Liver (tissue), 9 donors: ENCODE results near the gene AMPH. TPM values are rescaled to one million over a fixed set of nuclear protein-coding genes. Genes with fewer than 3 reads are reported as not detected.

Experiments used
- DNase-seq: peaks from one replicate; pipeline ENCODE4 v3.0.0-alpha.2; 2017; ENCODE audit warnings: low spot score
- H3K27ac ChIP-seq, 2 donors: one replicate each; pipeline ENCODE4 v1.7.0; 2013; ENCODE audit warnings: inconsistent platforms in 2 of 2, low read length in 2 of 2, control low read depth in 1 of 2, low read depth in 1 of 2, mild to moderate bottlenecking in 1 of 2
- H3K27me3 ChIP-seq, 4 donors: one replicate each; pipeline versions ENCODE4 v1.6.1 to v1.7.0; 2013; ENCODE audit warnings: low read length in 3 of 4, inconsistent platforms in 1 of 4, mild to moderate bottlenecking in 1 of 4, moderate library complexity in 1 of 4; ENCODE audit not compliant: control insufficient read depth in 4 of 4, insufficient read depth in 4 of 4
- H3K36me3 ChIP-seq, 4 donors: one replicate each; pipeline versions ENCODE4 v1.6.1 to v1.7.0; 2013; ENCODE audit warnings: low read length in 3 of 4, mild to moderate bottlenecking in 3 of 4, low read depth in 1 of 4, moderate library complexity in 1 of 4; ENCODE audit not compliant: control insufficient read depth in 4 of 4, insufficient read depth in 3 of 4
- H3K4me1 ChIP-seq, 4 donors: one replicate each; pipeline versions ENCODE4 v1.6.1 to v1.7.0; 2013; ENCODE audit warnings: low read length in 3 of 4, mild to moderate bottlenecking in 3 of 4, moderate library complexity in 1 of 4; ENCODE audit not compliant: control insufficient read depth in 4 of 4, insufficient read depth in 4 of 4
- H3K4me3 ChIP-seq, 3 donors: one replicate each; pipeline versions ENCODE4 v1.6.1 to v1.7.0; 2013; ENCODE audit warnings: low read length in 3 of 3, control low read depth in 1 of 3, low read depth in 1 of 3, mild to moderate bottlenecking in 1 of 3
- H3K9ac ChIP-seq, 2 donors: one replicate each; pipeline ENCODE4 v1.7.0; 2013; ENCODE audit warnings: low read length in 2 of 2, mild to moderate bottlenecking in 2 of 2, moderate library complexity in 2 of 2, control low read depth in 1 of 2, low read depth in 1 of 2
- H3K9me3 ChIP-seq, 4 donors: one replicate each; pipeline versions ENCODE4 v1.6.1 to v1.7.0; 2013; ENCODE audit warnings: low read length in 3 of 4; ENCODE audit not compliant: control insufficient read depth in 4 of 4
- EGR1 ChIP-seq, 2 donors: IDR thresholded peaks; 2 replicates each; pipeline ENCODE4 v1.6.1; 2016 to 2018; ENCODE audit warnings: antibody characterized with exemption in 2 of 2, low read depth in 2 of 2
- FOXA1 ChIP-seq: IDR thresholded peaks from 2 replicates; pipeline ENCODE4 v1.6.1; 2016; ENCODE audit warnings: antibody characterized with exemption
- FOXA2 ChIP-seq: IDR thresholded peaks from 2 replicates; pipeline ENCODE4 v1.6.1; 2016; ENCODE audit warnings: antibody characterized with exemption
- GABPA ChIP-seq, 2 donors: IDR thresholded peaks in 1 of 2; conservative IDR thresholded peaks in 1 of 2; 2 replicates each; pipeline ENCODE4 v1.6.1; 2016; ENCODE audit warnings: antibody characterized with exemption in 2 of 2, mild to moderate bottlenecking in 1 of 2, moderate library complexity in 1 of 2
- HNF4A ChIP-seq, 2 donors: conservative IDR thresholded peaks; 2 replicates each; pipeline ENCODE4 v1.6.1; 2016; ENCODE audit warnings: antibody characterized with exemption in 2 of 2, mild to moderate bottlenecking in 2 of 2
- HNF4G ChIP-seq: IDR thresholded peaks from 2 replicates; pipeline ENCODE4 v1.6.1; 2016; ENCODE audit warnings: antibody characterized with exemption
- JUND ChIP-seq, 2 donors: IDR thresholded peaks; 2 replicates each; pipeline ENCODE4 v1.6.1; 2016; ENCODE audit warnings: antibody characterized with exemption in 2 of 2
- NR2F2 ChIP-seq: IDR thresholded peaks from 2 replicates; pipeline ENCODE4 v1.6.1; 2016; ENCODE audit warnings: antibody characterized with exemption
- RXRA ChIP-seq, 2 donors: IDR thresholded peaks; 2 replicates each; pipeline ENCODE4 v1.6.1; 2017 to 2018; ENCODE audit warnings: antibody characterized with exemption in 2 of 2, mild to moderate bottlenecking in 1 of 2
- SP1 ChIP-seq: IDR thresholded peaks from 2 replicates; pipeline ENCODE4 v1.6.1; 2018; ENCODE audit warnings: antibody characterized with exemption, mild to moderate bottlenecking
- YY1 ChIP-seq: IDR thresholded peaks from 2 replicates; pipeline ENCODE4 v1.6.1; 2016; ENCODE audit warnings: antibody characterized with exemption, mild to moderate bottlenecking
- WGBS: extraction: QIAGEN DNeasy Blood & Tissue Kit; methylation state at CpG from one replicate; pipeline ENCODE4 v1.1.7; 2013; 5-methylcytosine and 5-hydroxymethylcytosine counted together
- polyA plus RNA-seq, 2 donors: library from polyadenylated mRNA; stranded (reverse) in 1 of 2; unstranded in 1 of 2; fragments of 200-250 nt in 1 of 2; fragments of >200 nt in 1 of 2; fragmentation: Nextera tagmentation in 1 of 2; extraction: Ambion mirVana in 1 of 2; gene quantifications; one replicate each; pipeline versions ENCODE4 v1.2.1 to v1.2.3, GENCODE V29; 2013 to 2015
- total RNA-seq, 2 donors: library from RNA; depleted of rRNA; stranded (reverse); fragments of >200 nt; gene quantifications; one replicate each; pipeline ENCODE4 v1.2.3, GENCODE V29; 2014
- TF ChIP-seq, protein P1 (sequence below): fragments of 150-350 bp; IDR thresholded peaks from 2 replicates; pipeline ENCODE4 v1.5.1; 2017; ENCODE audit warnings: improper control_type of control experiment, low read depth, low read length; ENCODE audit not compliant: missing input control
- TF ChIP-seq, protein P2 (sequence below): IDR thresholded peaks from 2 replicates; pipeline ENCODE4 v1.6.1; 2016; ENCODE audit warnings: antibody characterized with exemption
- TF ChIP-seq, protein P3 (sequence below): IDR thresholded peaks from 2 replicates; pipeline ENCODE4 v1.6.1; 2016; ENCODE audit warnings: antibody characterized with exemption, mild to moderate bottlenecking
- TF ChIP-seq, protein P4 (sequence below): IDR thresholded peaks from 2 replicates; pipeline ENCODE4 v1.6.1; 2016; ENCODE audit warnings: antibody characterized with exemption
- donor health status: healthy.
- donor health status: healthy.
- donor health status: healthy.
- donor health status: healthy.
- donor health status: healthy.

Gene AMPH
- total and polyA plus RNA-seq, 4 donors = 0.13 to 0.25 (median 0.20) TPM

DNA sequence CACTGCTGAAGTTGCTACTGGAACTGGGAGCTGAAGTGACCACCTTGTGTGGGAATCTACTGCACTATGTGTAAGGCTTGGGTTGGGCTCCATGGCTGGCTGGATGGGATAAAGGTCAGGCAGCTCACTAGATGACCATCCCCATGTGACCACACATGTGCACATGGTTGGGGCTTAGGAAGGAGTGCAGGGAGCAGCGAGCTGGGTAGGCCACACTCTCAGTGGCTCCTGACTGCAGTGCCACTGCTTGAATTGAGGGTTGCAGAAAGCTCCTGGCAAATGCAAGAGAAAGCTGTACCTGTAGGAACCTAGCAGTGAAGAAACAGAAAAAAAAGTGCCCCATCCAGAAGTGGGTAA lies 47.5 kb upstream of the AMPH start:
- no peak for TF ChIP-seq RXRA (IDR thresholded peaks at IDR 0.05)
- TF ChIP-seq YY1 = no peak
- TF ChIP-seq NR2F2 = no peak
- no peak for TF ChIP-seq HNF4G
- TF ChIP-seq FOXA2 = no peak
- Histone ChIP-seq H3K27ac (no peak overlapping the region), H3K4me1 (no peaks in the 10 kb centered on the region), H3K27me3 (no peaks in the 10 kb centered on the region), H3K4me3 (no peak overlapping the region), H3K9ac (no peak overlapping the region), H3K36me3 (no peaks in the 10 kb centered on the region), H3K9me3 (no peaks in the 10 kb centered on the region)
- DNase-seq = no peak
- 76% methylated on average over 1 of the region's 1 CpG for WGBS

DNA sequence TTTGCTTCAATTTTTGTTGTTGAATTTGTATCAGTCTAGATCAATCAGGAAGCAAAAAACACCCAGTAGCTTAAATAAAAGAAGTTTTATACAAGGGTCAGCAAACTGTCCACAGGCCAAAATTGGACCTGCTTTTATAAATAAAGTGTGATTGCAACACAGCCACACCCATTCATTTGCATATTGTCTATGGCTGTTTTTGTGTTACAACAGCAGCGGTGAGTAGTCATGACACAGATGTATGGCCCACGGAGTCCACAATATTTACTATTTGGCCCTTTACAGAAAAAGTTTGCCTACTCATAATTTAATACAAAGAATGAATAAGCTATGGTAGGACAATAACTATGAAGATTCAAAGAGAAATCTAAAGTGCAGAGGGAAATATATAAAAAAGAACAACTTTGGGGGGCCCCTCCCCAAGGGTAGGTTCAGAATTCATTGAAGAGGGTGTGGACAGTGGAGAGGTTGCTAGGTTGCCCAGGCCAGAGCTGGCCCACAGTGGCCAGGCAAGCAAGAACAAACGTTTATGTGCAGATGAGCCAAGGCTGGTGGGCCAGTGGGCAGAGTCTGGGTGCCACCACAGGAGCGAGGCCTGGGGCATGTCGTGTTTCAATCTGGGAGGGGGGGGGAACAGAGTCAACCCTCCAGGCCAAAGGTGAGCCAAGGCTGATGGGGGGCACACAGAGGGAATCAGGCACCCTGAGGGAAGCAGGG lies 47.0 kb upstream of the AMPH start:
- TF ChIP-seq, protein P1, sequence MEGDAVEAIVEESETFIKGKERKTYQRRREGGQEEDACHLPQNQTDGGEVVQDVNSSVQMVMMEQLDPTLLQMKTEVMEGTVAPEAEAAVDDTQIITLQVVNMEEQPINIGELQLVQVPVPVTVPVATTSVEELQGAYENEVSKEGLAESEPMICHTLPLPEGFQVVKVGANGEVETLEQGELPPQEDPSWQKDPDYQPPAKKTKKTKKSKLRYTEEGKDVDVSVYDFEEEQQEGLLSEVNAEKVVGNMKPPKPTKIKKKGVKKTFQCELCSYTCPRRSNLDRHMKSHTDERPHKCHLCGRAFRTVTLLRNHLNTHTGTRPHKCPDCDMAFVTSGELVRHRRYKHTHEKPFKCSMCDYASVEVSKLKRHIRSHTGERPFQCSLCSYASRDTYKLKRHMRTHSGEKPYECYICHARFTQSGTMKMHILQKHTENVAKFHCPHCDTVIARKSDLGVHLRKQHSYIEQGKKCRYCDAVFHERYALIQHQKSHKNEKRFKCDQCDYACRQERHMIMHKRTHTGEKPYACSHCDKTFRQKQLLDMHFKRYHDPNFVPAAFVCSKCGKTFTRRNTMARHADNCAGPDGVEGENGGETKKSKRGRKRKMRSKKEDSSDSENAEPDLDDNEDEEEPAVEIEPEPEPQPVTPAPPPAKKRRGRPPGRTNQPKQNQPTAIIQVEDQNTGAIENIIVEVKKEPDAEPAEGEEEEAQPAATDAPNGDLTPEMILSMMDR = no peak
- TF ChIP-seq, protein P2, sequence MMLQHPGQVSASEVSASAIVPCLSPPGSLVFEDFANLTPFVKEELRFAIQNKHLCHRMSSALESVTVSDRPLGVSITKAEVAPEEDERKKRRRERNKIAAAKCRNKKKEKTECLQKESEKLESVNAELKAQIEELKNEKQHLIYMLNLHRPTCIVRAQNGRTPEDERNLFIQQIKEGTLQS = no peak
- no peak for TF ChIP-seq GABPA (IDR thresholded peaks at IDR 0.05 in 1 of 2, conservative IDR thresholded peaks at IDR 0.05 in 1 of 2)
- no peak for TF ChIP-seq JUND (IDR thresholded peaks at IDR 0.05)
- no peak for TF ChIP-seq FOXA1
- TF ChIP-seq, protein P3, sequence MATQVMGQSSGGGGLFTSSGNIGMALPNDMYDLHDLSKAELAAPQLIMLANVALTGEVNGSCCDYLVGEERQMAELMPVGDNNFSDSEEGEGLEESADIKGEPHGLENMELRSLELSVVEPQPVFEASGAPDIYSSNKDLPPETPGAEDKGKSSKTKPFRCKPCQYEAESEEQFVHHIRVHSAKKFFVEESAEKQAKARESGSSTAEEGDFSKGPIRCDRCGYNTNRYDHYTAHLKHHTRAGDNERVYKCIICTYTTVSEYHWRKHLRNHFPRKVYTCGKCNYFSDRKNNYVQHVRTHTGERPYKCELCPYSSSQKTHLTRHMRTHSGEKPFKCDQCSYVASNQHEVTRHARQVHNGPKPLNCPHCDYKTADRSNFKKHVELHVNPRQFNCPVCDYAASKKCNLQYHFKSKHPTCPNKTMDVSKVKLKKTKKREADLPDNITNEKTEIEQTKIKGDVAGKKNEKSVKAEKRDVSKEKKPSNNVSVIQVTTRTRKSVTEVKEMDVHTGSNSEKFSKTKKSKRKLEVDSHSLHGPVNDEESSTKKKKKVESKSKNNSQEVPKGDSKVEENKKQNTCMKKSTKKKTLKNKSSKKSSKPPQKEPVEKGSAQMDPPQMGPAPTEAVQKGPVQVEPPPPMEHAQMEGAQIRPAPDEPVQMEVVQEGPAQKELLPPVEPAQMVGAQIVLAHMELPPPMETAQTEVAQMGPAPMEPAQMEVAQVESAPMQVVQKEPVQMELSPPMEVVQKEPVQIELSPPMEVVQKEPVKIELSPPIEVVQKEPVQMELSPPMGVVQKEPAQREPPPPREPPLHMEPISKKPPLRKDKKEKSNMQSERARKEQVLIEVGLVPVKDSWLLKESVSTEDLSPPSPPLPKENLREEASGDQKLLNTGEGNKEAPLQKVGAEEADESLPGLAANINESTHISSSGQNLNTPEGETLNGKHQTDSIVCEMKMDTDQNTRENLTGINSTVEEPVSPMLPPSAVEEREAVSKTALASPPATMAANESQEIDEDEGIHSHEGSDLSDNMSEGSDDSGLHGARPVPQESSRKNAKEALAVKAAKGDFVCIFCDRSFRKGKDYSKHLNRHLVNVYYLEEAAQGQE = no peak
- no peak for TF ChIP-seq HNF4A (conservative IDR thresholded peaks at IDR 0.05)
- TF ChIP-seq SP1 = no peak
- TF ChIP-seq YY1 = no peak
- TF ChIP-seq, protein P4, sequence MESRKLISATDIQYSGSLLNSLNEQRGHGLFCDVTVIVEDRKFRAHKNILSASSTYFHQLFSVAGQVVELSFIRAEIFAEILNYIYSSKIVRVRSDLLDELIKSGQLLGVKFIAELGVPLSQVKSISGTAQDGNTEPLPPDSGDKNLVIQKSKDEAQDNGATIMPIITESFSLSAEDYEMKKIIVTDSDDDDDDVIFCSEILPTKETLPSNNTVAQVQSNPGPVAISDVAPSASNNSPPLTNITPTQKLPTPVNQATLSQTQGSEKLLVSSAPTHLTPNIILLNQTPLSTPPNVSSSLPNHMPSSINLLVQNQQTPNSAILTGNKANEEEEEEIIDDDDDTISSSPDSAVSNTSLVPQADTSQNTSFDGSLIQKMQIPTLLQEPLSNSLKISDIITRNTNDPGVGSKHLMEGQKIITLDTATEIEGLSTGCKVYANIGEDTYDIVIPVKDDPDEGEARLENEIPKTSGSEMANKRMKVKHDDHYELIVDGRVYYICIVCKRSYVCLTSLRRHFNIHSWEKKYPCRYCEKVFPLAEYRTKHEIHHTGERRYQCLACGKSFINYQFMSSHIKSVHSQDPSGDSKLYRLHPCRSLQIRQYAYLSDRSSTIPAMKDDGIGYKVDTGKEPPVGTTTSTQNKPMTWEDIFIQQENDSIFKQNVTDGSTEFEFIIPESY = no peak
- no peak for TF ChIP-seq HNF4G
- TF ChIP-seq EGR1 (IDR thresholded peaks at IDR 0.05; ENCODE audit: low read depth in 2 of 2) = no peak
- Histone ChIP-seq H3K4me1 (no peaks in the 10 kb centered on the region), H3K9ac (no peak overlapping the region), H3K4me3 (no peak overlapping the region), H3K27ac (no peak overlapping the region), H3K9me3 (no peaks in the 10 kb centered on the region), H3K36me3 (no peaks in the 10 kb centered on the region), H3K27me3 (no peaks in the 10 kb centered on the region)
- DNase-seq = no peak
- 83% methylated on average over 5 of the region's 5 CpGs for WGBS
